GM19468 (cell line): ENCODE results near the gene AGFG1.
"Not testable (repeated sequence)": the region's sequence is repeated elsewhere in the genome, so short reads cannot be mapped to it uniquely, and the experiment has no call there.

Experiments used
- ATAC-seq: cut with Tn5 transposase; IDR thresholded peaks from one replicate; pipeline ENCODE4 v1.9.1; 2021; ENCODE audit warnings: mild to moderate bottlenecking, moderate library complexity, moderate number of reproducible peaks; ENCODE audit not compliant: unreplicated experiment; ENCODE audit errors: extremely low read depth

The AGFG1 gene

GRCh38 chr2:227491386-227491785, 19.4 kb downstream of the AGFG1 start:
- no peak for ATAC-seq

GRCh38 chr2:227493524-227493923, 21.6 kb downstream of the AGFG1 start:
- no peak for ATAC-seq

- ATAC-seq, result no peak
Observed at GRCh38 chr2:227497158-227497557, 25.2 kb downstream of the AGFG1 start.

- no peak for ATAC-seq
Observed at GRCh38 chr2:227499627-227500300, 27.8 kb downstream of the AGFG1 start.

- no peak for ATAC-seq
Observed at GRCh38 chr2:227500301-227500630, 28.3 kb downstream of the AGFG1 start.

- ATAC-seq, result no peak
Observed at GRCh38 chr2:227503433-227504406, 31.8 kb downstream of the AGFG1 start.

- ATAC-seq, result no peak
Observed at GRCh38 chr2:227504700-227505099, 32.7 kb downstream of the AGFG1 start.

- no peak for ATAC-seq
Observed at GRCh38 chr2:227506456-227506855, 34.5 kb downstream of the AGFG1 start.

- no peak for ATAC-seq
Observed at GRCh38 chr2:227507963-227508362, 36.0 kb downstream of the AGFG1 start.

- ATAC-seq, result no peak
Observed at GRCh38 chr2:227509076-227509475, 37.1 kb downstream of the AGFG1 start.

GRCh38 chr2:227509824-227510619, 38.1 kb downstream of the AGFG1 start:
- ATAC-seq, result no peak

- no peak for ATAC-seq
Observed at GRCh38 chr2:227510620-227510958, 38.6 kb downstream of the AGFG1 start.

- no peak for ATAC-seq
Observed at GRCh38 chr2:227511239-227511930, 39.4 kb downstream of the AGFG1 start.

- no peak for ATAC-seq
Observed at GRCh38 chr2:227511955-227512354, 40.0 kb downstream of the AGFG1 start.

- no peak for ATAC-seq
Observed at GRCh38 chr2:227513113-227513512, 41.2 kb downstream of the AGFG1 start.

- no peak for ATAC-seq
Observed at GRCh38 chr2:227515742-227516141, 43.8 kb downstream of the AGFG1 start.

GRCh38 chr2:227517724-227518123, 45.8 kb downstream of the AGFG1 start:
- ATAC-seq, result no peak

- not testable (repeated sequence) for ATAC-seq
Observed at GRCh38 chr2:227518278-227518865, 46.4 kb downstream of the AGFG1 start.

- not testable (repeated sequence) for ATAC-seq
Observed at GRCh38 chr2:227521178-227521577, 49.2 kb downstream of the AGFG1 start.

GRCh38 chr2:227524665-227525064, 52.7 kb downstream of the AGFG1 start:
- no peak for ATAC-seq
